Body of pancreas (tissue), 4 donors: ENCODE data around the gene BAG1.

Experiments
- CTCF ChIP-seq, 7 experiments: fragments of 450-650 bp in 4 of 7; fragments of 200-600 bp in 3 of 7; sonication (generic) in 3 of 7; IDR thresholded peaks; one replicate each; pipeline ENCODE4 v1.5.1; 2016 to 2019; ENCODE audit warnings: antibody characterized with exemption in 7 of 7
- POLR2A ChIP-seq, 3 donors: fragments of 450-650 bp; IDR thresholded peaks; one replicate each; pipeline ENCODE4 v1.6.1; 2016; ENCODE audit warnings: antibody characterized with exemption in 3 of 3, mild to moderate bottlenecking in 2 of 3

- TF ChIP-seq CTCF (IDR thresholded peaks at IDR 0.05) (no peak), POLR2A (IDR thresholded peaks at IDR 0.05) (no peak)
Measured at GRCh38 chr9:33260372-33260771, 4.1 kb downstream of the BAG1 start.
